ENCODE data around the gene DAPK1.

The DAPK1 gene

DNA sequence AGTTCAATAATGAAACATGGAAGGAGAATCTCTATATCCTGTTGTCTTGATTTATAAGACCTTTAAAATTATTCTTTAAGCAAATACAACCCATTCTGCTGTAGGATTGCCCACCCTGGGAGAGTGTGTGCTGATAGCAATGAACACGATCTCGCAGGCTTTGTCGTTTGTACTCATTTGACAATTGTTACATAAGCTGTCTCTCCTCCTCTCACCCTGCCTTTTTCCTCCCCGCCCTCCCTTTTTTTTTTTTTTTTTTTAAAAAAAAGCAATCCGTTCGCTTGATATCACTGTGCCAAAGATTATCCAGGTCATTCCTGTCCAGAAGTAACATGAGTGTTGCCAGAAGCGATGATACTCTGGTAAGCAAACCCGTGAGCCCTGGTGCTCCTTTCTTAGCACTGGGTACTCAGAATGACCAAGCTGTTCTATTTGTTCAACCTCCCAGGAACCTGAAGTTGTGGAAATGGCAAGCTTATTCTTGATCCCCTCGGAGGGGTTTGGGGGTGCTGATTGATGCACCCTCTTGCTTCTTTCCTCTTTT lies 145.5 kb downstream of the DAPK1 start:
- H3K9me3 ChIP-seq (ENCODE audit: severe bottlenecking): no peaks in the 10 kb centered on the region
- TF ChIP-seq, protein P1, sequence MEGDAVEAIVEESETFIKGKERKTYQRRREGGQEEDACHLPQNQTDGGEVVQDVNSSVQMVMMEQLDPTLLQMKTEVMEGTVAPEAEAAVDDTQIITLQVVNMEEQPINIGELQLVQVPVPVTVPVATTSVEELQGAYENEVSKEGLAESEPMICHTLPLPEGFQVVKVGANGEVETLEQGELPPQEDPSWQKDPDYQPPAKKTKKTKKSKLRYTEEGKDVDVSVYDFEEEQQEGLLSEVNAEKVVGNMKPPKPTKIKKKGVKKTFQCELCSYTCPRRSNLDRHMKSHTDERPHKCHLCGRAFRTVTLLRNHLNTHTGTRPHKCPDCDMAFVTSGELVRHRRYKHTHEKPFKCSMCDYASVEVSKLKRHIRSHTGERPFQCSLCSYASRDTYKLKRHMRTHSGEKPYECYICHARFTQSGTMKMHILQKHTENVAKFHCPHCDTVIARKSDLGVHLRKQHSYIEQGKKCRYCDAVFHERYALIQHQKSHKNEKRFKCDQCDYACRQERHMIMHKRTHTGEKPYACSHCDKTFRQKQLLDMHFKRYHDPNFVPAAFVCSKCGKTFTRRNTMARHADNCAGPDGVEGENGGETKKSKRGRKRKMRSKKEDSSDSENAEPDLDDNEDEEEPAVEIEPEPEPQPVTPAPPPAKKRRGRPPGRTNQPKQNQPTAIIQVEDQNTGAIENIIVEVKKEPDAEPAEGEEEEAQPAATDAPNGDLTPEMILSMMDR (IDR thresholded peaks at IDR 0.05; ENCODE audit: poor library complexity, severe bottlenecking): no peak
- H3K36me3 ChIP-seq (ENCODE audit: low read depth): no peaks in the 10 kb centered on the region
- H3K27me3 ChIP-seq (ENCODE audit: insufficient read depth, poor library complexity, severe bottlenecking): no peaks in the 10 kb centered on the region
- H3K27ac ChIP-seq (ENCODE audit: poor library complexity, severe bottlenecking): no peak overlapping the region
- DNase-seq (ENCODE audit: low spot score) (no peak), ATAC-seq (ENCODE audit: low read depth) (no peak)
- no peaks in the 10 kb centered on the region for H3K4me1 ChIP-seq (ENCODE audit: insufficient read depth, poor library complexity, severe bottlenecking)
- H3K4me3 ChIP-seq (ENCODE audit: severe bottlenecking): no peak overlapping the region

- TF ChIP-seq, protein P1 (IDR thresholded peaks at IDR 0.05; ENCODE audit: poor library complexity, severe bottlenecking): no peak
- H3K4me1 ChIP-seq (ENCODE audit: insufficient read depth, poor library complexity, severe bottlenecking): no peaks in the 10 kb centered on the region
- H3K27me3 ChIP-seq (ENCODE audit: insufficient read depth, poor library complexity, severe bottlenecking): no peaks in the 10 kb centered on the region
- no peaks in the 10 kb centered on the region for H3K9me3 ChIP-seq (ENCODE audit: severe bottlenecking)
- ATAC-seq (ENCODE audit: low read depth) (no peak), DNase-seq (ENCODE audit: low spot score) (no peak)
- H3K27ac ChIP-seq (ENCODE audit: poor library complexity, severe bottlenecking): no peak overlapping the region
- no peak overlapping the region for H3K4me3 ChIP-seq (ENCODE audit: severe bottlenecking)
- no peaks in the 10 kb centered on the region for H3K36me3 ChIP-seq (ENCODE audit: low read depth)
Measured at GRCh38 chr9:87643778-87644570, 146.3 kb downstream of the DAPK1 start.

GRCh38 chr9:87644659-87645058 lies 147.0 kb downstream of the DAPK1 start:
- Histone ChIP-seq H3K27ac (ENCODE audit: poor library complexity, severe bottlenecking) (no peak overlapping the region), H3K27me3 (ENCODE audit: insufficient read depth, poor library complexity, severe bottlenecking) (no peaks in the 10 kb centered on the region), H3K4me3 (ENCODE audit: severe bottlenecking) (no peak overlapping the region), H3K36me3 (ENCODE audit: low read depth) (no peaks in the 10 kb centered on the region), H3K4me1 (ENCODE audit: insufficient read depth, poor library complexity, severe bottlenecking) (no peaks in the 10 kb centered on the region), H3K9me3 (ENCODE audit: severe bottlenecking) (no peaks in the 10 kb centered on the region)
- ATAC-seq (ENCODE audit: low read depth) (no peak), DNase-seq (ENCODE audit: low spot score) (no peak)
- TF ChIP-seq, protein P1 (IDR thresholded peaks at IDR 0.05; ENCODE audit: poor library complexity, severe bottlenecking): no peak

DNA sequence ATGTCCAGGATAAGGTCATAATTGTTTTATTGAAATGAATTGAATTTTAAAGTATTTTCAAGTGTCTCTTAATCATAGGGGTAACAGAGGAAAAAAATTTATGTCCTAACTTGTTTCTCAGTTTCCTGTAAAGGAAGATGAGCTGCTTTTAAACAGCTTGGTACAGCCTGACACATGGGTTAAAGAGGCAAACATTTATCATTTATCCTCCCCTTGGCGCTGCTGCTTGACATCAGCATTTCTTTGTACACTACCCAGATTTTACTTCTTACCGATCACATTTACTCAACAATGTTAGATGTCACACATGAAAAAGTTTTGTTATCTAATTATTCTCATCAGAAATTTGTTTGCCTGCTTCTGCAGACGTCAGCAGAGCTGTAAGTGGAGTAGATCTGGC lies 148.9 kb downstream of the DAPK1 start:
- no peaks in the 10 kb centered on the region for H3K27me3 ChIP-seq (ENCODE audit: insufficient read depth, poor library complexity, severe bottlenecking)
- TF ChIP-seq, protein P1 (IDR thresholded peaks at IDR 0.05; ENCODE audit: poor library complexity, severe bottlenecking): no peak

DNA sequence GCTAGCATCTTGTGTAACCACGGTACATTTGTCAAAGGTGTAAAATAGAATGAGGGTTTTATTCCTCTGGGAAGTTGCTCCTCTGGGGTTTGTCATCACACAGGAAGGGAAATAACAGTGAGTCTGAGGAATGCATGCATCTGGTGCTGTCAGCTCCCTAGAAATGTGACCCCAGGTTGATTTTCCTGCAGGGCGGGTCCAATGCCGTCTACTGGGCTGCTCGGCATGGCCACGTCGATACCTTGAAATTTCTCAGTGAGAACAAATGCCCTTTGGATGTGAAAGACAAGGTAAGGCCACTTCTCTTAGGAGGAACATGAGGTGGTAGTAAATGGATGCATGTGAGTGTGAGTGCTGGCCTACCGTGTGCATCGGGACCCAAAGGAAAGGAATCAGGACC lies 149.4 kb downstream of the DAPK1 start:
- Histone ChIP-seq H3K4me1 (ENCODE audit: insufficient read depth, poor library complexity, severe bottlenecking) (no peaks in the 10 kb centered on the region), H3K27me3 (ENCODE audit: insufficient read depth, poor library complexity, severe bottlenecking) (no peaks in the 10 kb centered on the region), H3K4me3 (ENCODE audit: severe bottlenecking) (no peak overlapping the region), H3K9me3 (ENCODE audit: severe bottlenecking) (no peaks in the 10 kb centered on the region), H3K27ac (ENCODE audit: poor library complexity, severe bottlenecking) (no peak overlapping the region), H3K36me3 (ENCODE audit: low read depth) (no peaks in the 10 kb centered on the region)
- DNase-seq (ENCODE audit: low spot score) (no peak), ATAC-seq (ENCODE audit: low read depth) (no peak)
- TF ChIP-seq, protein P1 (IDR thresholded peaks at IDR 0.05; ENCODE audit: poor library complexity, severe bottlenecking): no peak

More for the DNA sequence above, 148.9 kb downstream of the DAPK1 start:
- H3K4me3 ChIP-seq (ENCODE audit: severe bottlenecking): no peak overlapping the region
- H3K36me3 ChIP-seq (ENCODE audit: low read depth): no peaks in the 10 kb centered on the region
- H3K4me1 ChIP-seq (ENCODE audit: insufficient read depth, poor library complexity, severe bottlenecking): no peaks in the 10 kb centered on the region
- DNase-seq (ENCODE audit: low spot score) (no peak), ATAC-seq (ENCODE audit: low read depth) (no peak)
- H3K27ac ChIP-seq (ENCODE audit: poor library complexity, severe bottlenecking): no peak overlapping the region
- H3K9me3 ChIP-seq (ENCODE audit: severe bottlenecking): no peaks in the 10 kb centered on the region

All from RWPE2 (cell line).